NCI-H2227 (cell line): ENCODE measurements around the gene MAML2.
"Not testable (repeated sequence)": the region's sequence is repeated elsewhere in the genome, so short reads cannot be mapped to it uniquely, and the experiment has no call there.

ENCODE experiments used
- DNase-seq: peaks from one replicate; lab custom pipeline; 2025; ENCODE audit not compliant: unreplicated experiment; lab: John Stamatoyannopoulos, UW

The MAML2 gene

DNA sequence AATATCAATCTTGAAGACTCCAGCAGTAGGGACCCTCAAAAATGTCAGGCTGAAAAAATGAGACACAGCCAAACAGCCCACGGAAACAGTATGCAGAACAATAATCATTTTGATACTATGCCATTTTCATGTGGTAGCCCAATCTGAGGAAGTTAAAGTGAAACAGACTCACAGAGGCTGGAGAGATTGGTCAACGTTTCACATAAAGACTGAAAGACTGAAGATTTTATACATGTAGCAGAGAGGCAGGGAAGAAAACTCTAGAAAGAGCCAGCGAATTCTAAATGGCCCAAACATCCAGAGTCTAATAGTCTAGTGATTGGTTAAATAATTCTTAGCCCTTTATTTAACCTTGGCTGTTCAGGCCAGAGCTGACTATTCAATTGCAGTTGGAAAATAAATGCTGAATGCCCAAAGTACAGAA is 49.4 kb downstream of the MAML2 start:
- DNase-seq = no peak

DNA sequence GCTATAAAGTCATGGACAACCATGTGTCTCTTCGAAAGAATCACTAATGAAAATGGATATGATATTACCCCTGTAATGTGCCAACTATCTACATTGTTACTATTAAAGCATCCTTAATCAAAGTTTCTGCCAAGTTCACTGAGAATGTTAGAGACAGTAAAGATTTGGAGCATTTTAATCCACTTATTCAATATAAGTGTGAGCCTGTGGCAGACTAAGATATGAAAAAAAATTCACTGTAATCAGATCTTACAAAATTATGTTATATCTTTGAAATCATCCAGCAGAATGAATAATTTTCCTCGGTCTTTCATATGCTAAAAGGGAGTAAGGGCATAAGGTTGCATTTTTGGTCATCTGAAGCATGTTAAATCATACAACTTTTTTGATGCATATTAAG is 49.9 kb downstream of the MAML2 start:
- no peak for DNase-seq

DNA sequence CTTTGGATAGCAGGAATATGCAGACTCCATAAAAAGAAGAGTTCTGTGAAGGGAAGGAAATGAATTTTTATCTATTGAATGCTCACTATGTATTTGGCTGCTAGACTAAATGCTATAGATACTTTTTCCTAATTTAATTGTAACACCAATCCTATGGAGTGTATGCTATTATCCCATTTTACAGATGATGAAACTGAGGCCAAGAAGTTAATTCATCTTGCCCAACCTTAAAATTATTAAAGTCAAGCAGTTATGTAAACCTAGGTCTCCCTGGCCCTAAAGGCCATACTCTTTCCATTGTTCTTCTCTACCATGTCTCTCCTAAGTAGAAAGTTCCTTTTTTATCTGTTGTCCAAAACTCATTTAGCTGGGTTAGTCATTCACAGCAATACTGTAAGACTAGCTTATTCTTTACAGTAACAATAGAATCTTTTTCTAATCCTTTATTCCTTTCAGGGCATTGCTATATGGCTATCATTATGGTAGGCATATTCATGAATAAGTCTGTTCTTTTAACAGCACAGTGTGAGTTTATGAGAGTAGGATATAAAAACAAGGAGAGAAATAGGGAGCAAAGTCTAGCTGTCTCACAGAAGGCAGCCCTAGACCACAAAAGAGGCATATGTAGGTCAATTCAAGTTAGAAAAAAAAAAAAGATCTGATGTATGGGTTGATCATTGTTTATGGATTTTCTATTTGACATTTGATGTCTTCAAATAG is 50.5 kb downstream of the MAML2 start:
- DNase-seq = no peak

DNA sequence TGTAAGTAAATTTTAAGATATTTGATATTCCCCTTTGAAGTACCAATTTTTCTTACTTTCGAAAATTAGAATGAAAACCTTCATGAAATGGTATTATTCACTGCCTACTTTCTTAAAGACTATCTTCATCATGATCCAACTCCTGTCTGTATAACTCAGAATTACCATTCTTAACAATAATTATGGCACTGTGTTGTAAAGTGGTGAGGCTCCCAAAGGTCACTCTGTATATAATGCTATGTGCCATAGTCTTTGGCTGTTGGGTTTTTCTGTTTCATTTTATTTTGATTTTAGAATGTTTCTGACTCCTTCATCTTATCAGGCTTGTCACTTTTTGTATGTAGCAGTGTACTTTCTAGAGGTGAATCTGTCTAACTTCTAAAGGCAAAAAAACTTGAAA is 52.4 kb downstream of the MAML2 start:
- no peak for DNase-seq

DNA sequence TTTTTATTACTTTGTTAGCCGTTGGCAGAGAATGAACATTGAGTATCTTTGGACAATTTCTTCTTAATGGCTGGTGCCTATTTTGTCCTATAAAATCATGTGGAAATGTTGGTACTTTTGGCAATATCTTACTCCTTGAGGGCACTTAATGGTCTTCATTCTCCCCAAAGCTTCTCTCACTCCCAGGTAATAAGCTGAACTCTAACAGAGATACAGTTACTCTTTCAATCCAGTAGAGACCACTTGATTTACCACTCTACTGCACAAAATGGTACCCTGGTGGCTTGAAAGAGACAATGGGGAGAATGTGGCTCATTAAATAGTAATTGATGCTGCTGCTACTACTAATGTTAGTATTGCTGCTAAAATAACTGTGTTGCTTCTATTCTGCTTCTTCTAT is 53.0 kb downstream of the MAML2 start:
- DNase-seq = no peak

DNA sequence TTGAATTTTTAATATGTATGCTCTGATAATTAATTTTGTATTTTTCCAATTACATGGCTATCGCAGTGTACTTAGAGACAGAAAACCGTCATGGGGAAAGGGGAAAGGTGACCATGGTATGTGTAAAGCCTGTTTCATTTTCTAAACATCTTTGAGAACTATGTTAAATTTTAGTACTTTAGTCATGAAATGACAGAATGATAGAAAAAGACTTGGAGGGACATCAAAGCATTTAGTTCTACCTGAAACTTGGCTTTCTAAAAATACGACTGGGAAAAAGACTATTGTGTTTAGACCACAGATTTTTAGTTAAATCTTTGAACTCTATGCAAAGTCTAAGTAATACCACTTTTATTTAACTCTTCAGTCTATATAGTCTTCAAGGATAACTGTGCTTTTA is 54.1 kb downstream of the MAML2 start:
- DNase-seq = no peak

DNA sequence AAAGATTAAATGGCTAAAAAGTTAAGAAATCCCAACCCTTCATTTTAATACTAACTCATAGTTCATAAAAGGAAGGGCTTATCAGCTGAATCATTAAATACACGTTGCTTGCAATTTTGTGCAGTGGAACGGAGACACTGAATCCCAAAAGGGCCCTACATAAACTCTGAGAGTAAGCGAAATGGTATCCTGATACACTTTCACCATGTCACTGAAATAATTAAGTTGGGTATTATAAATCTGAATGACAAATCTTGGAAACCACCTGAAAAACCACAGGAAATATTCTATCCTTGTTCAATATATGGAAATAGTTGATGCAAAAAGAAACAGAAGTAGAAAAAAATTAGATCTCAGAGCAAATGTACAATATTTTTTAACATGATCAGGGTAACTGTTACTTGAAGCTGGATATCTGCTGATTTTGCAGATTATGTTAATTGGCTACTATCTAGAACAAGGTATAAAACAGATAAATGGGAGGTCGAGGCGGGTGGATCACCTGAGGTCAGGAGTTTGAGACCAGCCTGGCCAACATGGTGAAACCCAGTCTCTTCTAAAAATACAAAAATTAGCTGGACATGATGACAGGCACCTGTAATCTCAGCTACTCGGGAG is 55.1 kb downstream of the MAML2 start:
- DNase-seq = no peak

DNA sequence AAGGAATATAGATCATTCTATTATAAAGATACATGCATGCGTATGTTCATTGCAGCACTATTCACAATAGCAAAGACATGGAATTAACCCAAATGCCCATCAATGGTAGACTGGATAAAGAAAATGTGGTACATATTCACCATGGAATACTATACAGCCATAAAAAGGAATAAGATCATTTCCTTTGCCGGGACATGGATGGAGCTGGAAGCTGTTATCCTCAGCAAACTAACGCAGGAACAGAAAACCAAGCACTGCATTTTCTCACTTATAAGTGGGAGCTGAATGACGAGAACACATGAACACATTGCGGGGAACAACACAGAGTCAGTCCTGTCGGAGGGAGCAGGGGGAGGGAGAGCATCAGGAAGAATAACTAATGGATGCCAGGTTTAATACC is 57.0 kb downstream of the MAML2 start:
- DNase-seq = not testable (repeated sequence)

DNA sequence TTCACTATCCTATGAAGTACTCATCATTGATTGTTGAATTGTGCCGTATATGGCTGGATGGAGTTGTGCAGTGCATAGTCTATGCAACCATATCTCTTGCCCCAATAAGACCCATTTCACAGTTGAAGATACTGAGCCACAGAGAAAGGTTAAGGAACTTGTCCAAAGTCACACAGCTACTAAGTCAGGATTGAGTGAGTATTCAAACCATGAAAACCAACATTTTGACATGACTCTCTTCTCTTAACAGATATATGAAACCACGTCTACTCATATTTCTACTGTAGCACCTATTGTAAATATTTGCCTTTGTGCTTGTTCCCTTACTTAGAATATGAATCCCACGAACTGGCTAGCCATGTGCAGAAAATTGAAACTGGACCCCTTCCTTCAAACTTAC is 58.1 kb downstream of the MAML2 start:
- DNase-seq = no peak

DNA sequence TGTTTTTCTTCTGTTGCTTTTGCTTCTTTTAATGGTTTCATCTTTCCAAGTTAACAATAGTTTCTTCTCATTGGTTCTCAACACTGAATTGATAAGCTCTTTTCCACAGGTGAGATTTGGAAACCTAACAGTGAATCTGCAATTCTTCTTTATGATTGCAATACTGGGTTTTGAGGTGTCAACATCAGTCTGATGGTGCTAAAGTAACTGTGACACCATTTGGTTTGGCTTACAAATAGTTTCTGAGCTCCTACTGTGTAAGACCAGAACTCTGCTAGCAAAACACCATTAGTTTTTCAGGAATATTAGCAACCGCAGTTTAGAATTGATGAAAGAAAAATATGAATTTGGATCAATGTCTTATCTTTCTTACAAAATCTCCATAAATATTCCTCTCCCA is 58.6 kb downstream of the MAML2 start:
- no peak for DNase-seq

DNA sequence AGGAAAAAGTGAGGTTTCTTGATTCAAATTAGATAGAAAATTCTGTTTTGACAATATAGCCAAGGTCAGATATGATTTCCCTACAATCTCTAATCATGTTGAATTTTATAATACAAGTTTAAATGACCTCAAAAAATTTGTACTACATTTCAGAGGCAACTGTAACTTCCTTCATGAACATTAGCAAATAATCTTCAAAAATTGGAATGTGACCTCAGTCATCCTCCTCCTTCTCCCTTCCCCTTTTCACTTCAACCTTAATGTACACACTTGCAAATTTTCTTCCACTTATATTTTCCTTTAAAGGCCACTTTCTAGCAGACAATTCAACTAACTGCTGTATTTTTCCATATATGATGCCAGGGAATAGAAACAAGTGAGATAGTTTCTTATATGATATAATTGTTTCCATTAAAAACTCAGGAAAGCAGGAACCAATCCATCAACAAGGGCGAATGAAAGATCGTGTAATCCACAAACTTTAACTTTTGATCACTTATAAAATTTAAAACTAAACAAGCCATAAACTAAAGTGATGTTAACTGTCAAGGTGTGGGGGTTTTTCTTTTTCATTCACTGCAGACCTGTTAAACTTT is 60.3 kb downstream of the MAML2 start:
- no peak for DNase-seq

DNA sequence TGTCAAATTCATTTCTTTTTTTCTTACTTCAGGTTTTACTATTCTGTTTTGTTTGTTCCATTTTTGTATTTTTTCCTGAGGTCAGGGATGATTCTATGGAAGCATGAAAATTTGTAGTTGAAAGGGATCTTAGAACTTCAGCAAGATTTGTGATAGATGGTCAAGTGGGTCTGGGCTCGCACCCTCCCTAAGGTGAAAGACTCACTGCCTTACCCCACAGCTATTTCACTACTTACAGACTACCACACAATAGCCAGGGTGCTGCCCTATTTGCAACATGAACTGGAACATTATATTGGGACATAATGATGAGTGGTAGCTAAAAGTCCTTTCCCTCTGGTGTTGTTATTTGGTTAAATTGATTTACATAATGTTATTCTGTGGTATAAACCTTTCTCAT is 62.6 kb downstream of the MAML2 start:
- no peak for DNase-seq

DNA sequence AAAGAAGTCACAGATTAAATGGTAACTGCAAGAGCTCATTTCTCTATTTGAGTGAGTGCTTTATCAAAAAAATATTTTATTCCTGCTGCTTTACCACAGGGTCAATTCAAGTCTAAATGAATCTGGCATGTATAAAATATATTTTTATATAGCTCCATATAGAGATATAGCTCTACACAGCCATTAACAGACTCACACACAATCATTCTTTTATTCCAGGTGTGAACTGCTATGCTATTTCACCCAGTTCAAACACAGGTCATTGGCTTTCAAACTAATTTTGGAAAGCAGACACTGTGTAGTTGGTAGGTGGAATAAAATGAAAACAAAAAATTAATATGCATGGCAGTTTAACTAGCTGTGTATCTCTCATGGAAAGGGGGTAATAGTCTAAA is 63.1 kb downstream of the MAML2 start:
- DNase-seq = no peak

DNA sequence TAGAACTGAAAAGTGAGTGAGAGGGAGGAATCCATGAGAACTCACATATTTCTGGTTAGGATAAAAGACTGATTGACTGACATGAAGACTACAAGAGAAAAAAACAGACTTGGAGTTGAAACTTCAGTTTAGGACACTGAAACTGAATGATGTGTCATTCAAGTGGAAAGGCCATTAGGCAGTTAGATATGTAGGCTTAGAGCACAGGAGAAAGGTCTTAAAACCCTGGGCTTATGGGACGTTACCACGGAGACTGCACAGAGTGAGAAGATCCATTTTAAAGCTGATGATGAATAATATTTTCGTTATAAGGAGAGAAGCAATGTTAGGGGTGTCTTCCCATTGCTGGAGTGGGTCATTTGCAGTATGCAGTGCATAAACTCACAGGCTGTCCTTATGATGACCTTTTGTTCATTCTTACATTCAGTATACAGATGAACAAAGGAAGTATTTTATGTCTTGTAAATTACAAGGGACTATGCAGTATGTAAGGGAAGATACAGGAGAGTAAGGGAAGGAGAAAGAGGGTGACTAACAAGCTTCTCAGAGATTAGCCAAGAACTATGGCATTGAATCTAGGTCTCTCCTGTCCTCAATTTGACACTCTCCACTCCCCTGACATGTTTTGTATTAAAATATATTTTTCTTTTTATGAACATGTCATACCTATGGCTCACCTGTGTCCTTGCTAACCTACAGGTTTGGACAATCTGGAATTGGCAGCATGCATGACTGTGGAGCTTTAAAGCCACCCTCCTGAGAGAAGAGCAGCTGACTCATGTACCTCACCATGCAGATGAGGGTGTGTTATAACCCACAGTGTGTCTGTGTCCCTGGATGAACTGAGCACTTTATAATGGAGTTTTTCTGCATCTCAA is 63.7 kb downstream of the MAML2 start:
- DNase-seq = no peak

DNA sequence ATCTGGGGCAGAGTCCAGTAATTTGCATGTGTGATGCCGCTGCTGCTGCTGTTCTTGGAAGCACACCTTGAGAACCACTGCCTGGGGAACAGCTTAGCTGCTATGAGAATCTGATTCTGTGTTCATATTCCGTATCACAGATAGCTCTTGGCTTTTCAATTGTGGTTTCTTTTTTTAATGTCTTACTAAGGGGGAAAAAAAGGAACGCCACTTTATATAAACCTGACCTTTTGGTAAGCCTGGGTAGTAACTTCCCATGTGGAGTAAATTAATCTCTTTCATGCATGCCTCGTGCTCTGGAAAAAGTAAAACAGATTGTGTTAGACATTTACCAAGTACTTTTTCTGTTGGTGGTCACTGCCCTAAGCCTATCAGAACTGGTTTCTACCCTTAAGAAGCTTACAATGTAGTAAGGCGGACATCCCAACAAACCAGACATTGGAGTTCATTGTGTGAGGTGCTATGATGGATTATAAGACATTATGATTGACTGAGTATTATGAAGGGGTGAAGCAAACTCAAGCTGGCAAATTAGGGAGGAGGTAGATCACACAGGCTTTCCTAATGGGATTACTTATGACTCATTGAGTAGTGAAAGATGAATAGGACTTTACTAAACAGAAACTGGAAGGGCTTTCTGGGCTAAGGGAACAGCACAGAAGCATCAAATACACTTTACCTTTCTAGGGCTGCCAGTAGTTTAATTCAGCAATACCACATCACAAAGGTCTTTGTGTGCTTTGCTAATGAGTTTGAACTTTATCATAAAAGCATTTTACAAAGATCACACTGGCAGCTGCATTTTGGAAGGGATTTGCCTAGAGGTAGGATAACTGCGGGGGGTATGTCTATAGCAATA is 64.7 kb downstream of the MAML2 start:
- DNase-seq = no peak

DNA sequence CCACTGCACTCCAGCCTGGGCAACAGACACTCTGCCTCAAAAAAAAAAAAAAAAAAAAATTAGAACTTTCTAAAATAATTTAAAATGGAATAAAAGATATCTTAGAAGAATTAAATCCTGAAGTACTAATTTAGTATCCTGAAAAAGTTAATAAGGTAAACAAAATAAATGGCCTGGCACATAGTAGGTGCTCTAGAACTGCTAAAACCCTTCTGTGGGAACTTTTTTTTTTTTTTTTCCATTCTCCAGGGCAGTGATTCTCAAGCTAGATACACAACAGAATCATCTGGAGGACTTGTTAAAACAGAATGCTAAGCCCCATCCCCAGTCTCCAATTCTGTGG is 65.3 kb downstream of the MAML2 start:
- DNase-seq = no peak

DNA sequence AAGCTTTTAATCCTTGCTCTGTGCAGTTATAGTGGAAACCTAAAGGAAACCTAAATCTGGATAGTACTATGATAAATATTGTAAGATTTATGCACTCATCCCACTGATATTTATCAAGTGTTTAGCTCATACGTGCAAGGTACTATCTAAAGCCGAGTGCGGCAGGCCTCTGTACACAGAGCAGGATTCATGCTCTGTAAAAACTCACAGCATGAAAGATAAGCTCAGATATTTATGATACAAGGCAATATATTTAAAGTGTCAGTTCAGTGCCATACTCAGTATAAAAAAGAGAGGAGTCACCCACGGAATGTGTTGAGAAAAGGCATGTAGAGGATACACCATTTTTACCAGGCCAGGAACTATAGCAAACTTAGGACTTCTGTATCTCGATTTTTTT is 66.2 kb downstream of the MAML2 start:
- DNase-seq = no peak

DNA sequence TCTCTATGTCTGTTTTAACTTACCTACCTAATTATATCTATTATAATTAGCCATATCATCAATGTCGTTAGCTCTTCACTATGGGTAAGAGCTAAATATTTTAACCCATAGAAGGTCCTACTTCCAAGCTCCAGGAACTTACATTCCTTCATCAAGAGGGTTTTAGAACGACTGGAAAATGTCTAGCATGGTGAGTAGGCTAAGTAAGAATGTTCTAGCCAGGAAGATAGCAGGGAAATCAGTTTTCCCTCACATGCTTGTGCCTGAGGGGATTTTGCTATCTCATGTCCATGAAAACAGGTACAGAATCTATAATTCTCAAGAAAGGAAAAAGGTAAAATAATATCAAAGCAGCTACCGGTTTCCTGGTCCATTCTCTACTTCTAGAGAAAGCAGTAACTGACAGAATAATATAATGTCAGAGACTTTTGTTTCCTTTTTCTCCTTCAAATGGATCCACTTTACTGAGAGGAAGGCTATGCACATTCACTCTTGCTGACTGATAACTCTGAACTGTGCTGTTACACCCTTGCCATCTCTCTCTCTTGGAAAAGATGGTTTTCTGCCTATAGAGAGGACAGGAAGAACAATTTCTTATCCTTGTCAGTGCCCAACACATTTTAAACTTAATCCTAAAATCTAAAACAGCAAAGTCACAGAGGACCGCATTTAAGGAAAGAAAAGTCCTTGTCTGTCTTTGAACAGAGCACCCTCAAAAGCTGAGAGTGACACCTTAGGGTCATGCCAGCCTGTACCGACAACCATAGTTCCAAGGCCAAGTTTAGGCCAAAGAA is 67.0 kb downstream of the MAML2 start:
- no peak for DNase-seq

DNA sequence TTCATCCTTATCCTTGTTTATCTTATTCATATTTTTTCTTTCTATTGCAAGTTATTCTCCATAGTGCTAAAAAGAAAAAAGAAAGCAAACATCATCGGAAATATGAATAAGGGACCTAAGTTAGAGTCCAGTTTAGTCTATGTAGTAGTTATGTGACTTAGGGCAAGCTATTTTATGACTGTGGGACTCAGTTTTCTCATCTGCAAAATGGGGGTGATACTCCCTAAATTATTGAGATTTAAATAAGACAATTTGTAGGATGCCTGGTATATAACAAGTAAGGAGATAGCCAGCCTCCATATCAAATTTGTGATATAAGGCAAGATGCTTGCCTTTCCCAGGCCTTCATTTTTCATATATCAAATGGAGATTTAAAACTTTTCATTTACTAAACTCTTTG is 69.5 kb downstream of the MAML2 start:
- no peak for DNase-seq
